Measurements from ENCODE around the gene CD81. TPM values are rescaled to one million over a fixed set of nuclear protein-coding genes. Genes with fewer than 3 reads are reported as not detected.

CD81 gene
- total RNA-seq, 2 experiments from 2014 or later = 190 to 198 TPM

DNA sequence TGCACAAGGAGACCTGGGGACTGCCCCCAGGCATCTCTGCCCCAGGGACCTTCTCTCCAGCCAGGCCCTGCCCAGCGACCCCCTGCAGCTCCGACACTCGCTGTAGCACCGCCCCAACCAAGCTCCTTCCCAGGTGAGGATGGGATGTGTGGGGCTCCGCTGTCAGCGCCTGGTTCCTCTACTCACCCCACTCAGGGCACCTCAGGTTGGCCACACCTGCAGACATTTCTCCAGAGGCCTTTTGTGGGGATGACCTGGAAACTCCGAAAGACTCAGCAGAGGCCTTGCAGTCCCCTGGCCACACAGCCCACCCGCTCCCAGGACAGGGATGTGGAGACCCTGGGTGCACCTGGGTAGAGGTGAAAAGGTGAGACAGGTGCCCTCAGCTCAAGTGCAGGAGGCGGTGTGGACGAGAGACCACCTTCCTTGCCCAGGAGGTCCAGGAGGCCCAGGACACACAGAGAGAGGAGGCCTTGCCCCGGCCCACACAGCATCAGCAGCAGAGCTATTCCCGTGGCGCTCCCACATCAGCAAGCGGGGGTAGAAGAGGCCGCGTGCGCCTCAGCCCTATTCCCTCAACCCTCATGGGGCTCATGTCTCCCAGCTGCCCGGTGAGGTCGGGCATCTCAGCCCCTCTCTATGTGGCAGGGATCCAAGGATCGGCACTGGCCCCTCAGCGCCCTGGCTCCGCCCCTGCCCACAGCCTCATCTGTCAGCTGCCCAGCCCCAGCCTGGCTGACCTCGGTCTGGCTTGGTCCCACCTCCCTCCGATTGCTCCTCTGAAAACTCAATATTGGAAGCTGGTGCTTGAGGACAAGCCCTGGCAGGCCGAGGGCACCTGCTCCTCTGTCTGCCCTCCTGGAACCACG lies 46.3 kb downstream of the CD81 start:
- CTCF ChIA-PET = interaction anchor here (4.3 to 10.1 kb wide), 3 partner anchors 110 to 229 kb away, joined by 33 to 170 read pairs (median 127); partner anchors contain the start of genes C11orf21 and TSPAN32
- POLR2A ChIA-PET = no interaction called here

DNA sequence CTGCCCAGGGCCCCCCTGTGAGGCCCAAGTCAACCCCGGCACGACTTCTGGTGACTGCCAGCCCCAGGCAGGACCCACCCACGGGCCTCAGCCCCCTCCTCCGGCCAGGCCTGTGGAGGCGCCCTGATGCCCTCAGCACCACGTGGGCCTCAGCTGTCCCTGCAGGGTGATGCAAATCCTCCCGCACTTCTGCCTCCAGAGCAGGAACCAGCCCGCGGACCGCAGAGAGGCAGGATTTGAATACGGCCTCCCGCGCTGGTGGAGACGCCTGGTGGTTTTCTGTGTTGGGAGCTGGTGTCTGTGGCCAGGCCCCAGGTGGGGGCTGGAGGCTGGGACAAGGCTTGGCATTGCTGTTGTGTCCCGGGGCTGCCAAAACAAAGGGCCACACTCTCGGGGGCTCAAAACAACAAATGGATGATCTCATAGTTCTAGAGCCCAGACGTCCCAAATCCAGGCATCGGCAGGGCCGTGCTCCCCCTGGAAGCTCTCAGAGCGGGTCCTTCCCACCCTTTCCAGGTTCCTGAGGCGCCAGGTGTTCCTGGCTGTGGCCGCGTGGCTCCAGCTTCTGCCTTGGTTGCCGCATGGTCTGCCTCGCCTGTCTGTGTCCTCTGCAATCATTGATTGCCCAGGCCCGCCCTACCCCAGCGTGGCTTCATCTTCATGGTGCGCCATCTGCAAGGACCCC lies 47.8 kb downstream of the CD81 start:
- CTCF ChIA-PET = interaction anchor here (0.9 to 10.1 kb wide), 4 partner anchors 24 to 125 kb away, joined by 3 to 127 read pairs (median 4); no protein-coding TSS in a partner anchor
- POLR2A ChIA-PET = no interaction called here

DNA sequence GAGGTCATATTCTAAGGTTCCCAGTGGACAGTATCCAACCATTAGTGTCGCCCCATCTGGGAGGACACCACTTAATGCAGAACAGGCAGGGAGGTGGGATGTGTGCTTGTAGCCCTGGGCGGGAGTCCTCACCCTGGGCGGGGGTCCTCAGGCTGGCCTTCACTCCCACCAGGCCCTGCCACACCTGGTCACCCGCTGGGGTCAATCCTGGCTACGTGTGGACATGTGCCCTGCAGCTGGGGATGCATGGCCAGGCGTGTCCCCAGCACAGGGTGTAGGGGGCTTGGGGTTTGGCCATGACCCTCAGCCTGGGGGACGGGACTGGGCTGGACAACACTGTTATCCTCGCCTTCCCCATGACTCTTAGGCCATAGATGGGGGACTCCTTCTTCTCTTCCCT lies 48.4 kb downstream of the CD81 start:
- CTCF ChIA-PET = interaction anchor here (1.2 to 10.1 kb wide), 4 partner anchors 24 to 466 kb away, joined by 3 to 127 read pairs (median 3); no protein-coding TSS in a partner anchor
- POLR2A ChIA-PET = no interaction called here

DNA sequence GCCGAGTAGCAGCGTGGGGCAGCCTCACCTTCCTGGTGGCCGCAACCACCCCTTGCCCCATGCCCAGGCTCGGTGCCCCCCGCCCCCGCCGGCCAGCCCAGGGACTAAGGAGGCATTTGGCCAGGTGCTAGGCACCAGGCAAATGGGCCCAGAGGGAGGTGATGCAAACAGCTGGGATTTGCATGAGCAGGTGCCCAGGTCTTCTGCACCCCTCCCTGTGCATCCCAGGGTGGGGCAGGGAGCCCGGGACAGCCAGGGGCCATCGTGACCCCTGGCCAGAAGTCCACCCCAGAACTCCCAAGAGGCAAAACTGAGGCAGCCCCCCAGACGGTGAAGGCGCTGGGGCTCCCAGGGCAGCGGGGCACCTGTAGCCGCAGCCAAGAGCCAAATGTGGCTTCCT lies 49.1 kb downstream of the CD81 start:
- ChIA-PET CTCF (interaction anchor here (1.2 to 10.1 kb wide), 5 partner anchors 25 to 466 kb away, joined by 3 to 127 read pairs (median 3); no protein-coding TSS in a partner anchor), POLR2A (no interaction called here)

DNA sequence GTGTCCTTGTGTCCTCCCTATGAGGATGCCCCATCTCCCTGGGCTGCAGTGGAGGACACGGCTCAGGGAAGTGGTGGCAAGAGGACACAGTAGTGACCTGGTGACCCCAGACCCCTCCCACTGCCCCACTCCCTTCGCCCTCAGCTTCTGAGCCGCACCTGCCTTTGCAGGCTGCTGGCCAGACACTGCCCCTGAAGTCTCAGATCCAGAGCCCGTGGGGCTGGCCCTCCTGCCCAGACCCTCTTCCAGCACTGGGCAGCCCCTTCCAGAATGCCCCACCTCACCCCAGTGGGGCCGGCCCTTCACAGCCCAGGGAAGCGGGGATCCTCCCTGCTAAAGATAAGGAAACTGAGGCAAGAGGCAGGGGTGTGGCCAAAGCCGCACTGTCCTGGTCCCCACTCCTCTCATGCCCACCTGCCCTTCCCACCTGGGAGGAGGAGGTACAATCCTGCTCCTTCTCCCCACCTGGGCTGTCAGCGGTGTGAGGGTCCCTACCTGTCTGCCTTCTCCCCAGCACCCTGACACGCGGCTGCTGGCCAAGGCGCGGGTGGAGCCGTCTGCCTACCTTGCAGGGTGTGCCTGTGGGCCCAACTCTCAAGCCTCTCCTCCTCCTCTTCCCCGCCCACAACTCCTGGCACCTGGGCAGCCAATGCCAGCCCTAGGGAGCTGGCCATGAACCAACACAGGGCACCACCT lies 49.9 kb downstream of the CD81 start:
- POLR2A ChIA-PET = no interaction called here
- CTCF ChIA-PET = interaction anchor here (0.7 to 10.1 kb wide), 7 partner anchors 78 to 465 kb away, joined by 3 to 127 read pairs (median 3); no protein-coding TSS in a partner anchor

GRCh38 chr11:2427721-2428321 lies 50.7 kb downstream of the CD81 start:
- CTCF ChIA-PET = interaction anchor here (0.6 to 10.1 kb wide), 7 partner anchors 32 to 464 kb away, joined by 3 to 127 read pairs (median 3); no protein-coding TSS in a partner anchor
- POLR2A ChIA-PET = no interaction called here

DNA sequence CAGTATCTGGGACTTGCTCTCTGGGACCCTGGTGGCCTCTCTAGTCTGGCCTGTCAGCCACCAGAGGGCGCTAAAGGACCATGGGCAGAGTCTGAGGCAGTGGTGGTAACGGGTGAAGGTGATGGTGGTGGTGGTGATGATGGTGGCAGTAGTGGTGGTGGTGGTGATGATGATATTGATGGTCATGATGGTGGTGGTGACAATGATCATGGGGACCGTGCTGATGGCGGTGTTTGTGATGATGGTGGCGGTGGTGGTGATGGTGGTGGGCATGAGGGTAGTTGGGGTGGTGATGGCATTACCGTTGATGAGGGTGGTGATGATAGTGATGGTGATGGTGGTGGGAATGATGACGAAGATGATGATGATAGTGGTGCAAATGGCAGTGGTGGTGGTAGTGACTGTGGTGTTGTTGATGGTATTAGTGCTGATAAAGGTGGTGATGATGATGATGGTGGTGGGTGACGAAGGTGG lies 51.2 kb downstream of the CD81 start:
- ChIA-PET POLR2A (no interaction called here), CTCF (interaction anchor here (1.2 to 10.1 kb wide), 2 partner anchors 105 to 124 kb away, joined by 3 to 127 read pairs; no protein-coding TSS in a partner anchor)

DNA sequence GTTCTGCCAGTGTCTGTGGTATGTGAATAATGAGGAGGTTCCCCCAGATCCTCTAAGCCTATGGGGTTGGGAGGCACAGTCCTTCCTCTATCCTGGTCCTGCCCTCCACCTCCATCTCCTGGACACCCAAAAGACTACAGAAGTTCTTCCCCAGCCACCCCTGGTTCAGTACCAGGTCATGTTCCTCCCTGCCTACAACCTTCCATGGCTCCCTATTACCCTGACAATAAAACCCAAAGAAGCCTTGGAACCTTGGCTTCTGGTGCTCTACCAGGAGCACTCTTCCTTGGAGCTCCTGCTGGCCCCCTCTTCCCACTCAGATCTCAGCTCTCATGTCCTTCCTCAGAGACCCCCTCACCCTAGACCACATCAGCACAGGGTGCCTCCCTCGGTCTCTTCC lies 54.3 kb downstream of the CD81 start:
- ChIA-PET POLR2A (no interaction called here), CTCF (interaction anchor here (1.3 to 1.7 kb wide), 2 partner anchors 11 to 101 kb away, joined by 4 to 6 read pairs; no protein-coding TSS in a partner anchor)

GRCh38 chr11:2432171-2432621 lies 55.1 kb downstream of the CD81 start:
- CTCF ChIA-PET = interaction anchor here (1.3 to 1.7 kb wide), 2 partner anchors 11 to 100 kb away, joined by 4 to 6 read pairs; no protein-coding TSS in a partner anchor
- POLR2A ChIA-PET = interaction anchor here (0.5 kb wide), 1 partner anchor 469 kb away, joined by 3 read pairs; no protein-coding TSS in a partner anchor

DNA sequence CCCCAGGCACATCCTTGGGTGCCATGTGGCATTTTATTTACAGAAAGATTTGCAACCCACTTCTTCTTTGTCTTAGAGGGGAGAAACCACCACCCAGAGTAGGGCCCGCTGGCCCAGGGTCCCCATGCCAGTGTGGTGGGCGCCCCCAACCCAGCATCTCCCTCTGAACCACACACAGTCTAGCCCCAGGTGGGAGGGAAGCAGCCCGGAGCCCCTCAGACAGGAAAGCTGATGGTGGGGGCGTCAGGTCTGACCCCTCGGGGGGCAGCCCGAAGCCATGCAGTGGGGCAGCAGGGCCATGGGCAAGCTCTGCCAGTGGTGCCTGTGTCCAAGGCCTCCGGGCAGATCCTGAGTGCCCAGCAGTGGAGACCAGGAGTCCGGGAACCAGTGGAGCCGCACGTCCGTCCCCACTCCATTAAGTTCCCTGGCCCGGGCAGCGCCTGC lies 55.5 kb downstream of the CD81 start:
- CTCF ChIA-PET = interaction anchor here (1.2 to 1.7 kb wide), 3 partner anchors 12 to 100 kb away, joined by 3 to 6 read pairs (median 4); no protein-coding TSS in a partner anchor
- POLR2A ChIA-PET = interaction anchor here (0.5 kb wide), 1 partner anchor 469 kb away, joined by 3 read pairs; no protein-coding TSS in a partner anchor

- POLR2A ChIA-PET = no interaction called here
- CTCF ChIA-PET = interaction anchor here (1.2 to 1.7 kb wide), 2 partner anchors 97 to 99 kb away, joined by 3 to 6 read pairs; no protein-coding TSS in a partner anchor
Observed at GRCh38 chr11:2433106-2433925, 56.2 kb downstream of the CD81 start.

DNA sequence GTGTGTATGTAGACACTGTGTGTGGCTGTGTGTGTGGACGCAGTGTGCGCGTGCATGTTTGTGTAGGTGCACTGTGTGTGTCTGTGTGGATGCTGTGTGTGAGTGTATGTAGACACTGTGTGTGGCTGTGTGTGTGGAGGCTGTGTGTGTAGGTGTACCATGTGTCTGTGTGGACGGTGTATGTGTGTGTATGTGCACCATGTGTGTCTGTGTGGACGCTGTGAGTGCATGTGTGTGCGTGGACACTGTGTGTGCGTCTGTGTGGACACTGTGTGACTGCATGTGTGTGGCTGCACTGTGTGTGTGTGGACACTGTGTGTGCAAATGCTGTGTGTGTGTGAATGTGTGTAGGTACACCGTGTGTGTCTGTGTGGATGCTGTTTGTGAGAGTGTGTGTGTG lies 56.9 kb downstream of the CD81 start:
- ChIA-PET CTCF (no interaction called here), POLR2A (no interaction called here)

DNA sequence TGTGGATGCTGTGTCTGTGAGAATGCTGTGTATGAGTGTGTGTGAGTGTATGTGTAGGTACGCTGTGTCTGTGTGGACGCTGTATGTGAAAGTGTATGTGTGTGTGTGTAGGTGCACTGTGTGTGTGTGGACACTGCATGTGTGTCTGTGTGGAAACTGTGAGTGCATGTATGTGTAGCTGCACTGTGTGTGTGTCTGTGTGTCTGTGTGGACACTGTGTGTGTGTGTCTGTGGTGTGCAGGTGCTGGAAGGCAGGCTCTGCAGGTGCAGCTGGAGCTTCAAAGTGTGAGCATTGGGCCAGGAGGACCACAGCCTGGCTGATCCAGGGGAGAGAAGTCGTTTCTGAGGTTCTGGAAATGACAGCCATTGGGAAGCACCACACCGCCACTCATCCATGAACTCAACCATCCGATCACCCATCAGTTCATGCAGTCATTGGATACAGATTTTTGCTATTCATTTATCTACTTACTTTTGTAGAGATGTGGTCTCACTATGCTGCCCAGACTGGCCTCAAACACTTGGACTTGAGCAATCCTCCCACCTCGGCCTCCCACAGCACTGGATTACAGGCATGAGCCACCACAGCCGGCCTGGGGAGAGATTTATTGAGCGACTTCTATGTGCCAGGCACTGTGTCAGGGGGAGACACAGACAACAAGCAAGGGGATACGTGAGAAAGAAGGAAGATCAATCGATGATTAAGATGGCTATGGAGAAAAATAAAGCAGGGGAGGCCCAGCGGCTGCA lies 57.6 kb downstream of the CD81 start:
- POLR2A ChIA-PET = no interaction called here
- CTCF ChIA-PET = no interaction called here

- ChIA-PET CTCF (no interaction called here), POLR2A (no interaction called here)
Observed at GRCh38 chr11:2435288-2436012, 58.3 kb downstream of the CD81 start.

DNA sequence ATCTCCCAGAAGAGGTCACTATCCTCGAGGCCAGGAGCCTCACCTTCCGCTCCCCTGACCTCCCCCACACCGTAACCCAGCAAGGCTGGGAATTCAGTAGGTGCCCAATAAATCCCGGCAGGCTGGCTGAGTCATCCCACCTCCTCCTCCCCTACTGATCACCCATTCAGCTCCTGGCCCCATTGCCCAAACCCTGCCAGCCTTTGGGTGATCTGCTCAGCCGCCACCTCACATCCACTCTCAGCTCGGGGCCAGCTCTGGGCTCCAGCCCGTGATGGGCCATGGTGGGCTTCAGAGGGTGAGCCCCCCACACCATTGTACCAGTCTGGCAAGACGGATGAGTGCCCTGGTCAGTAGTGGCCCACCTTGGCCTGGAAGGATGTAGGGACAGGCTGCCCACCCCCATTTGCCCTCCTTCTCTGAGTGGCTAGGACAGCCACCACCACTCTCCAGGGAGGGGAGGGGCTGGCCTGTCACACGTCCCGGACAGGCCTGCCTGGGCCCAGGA lies 59.0 kb downstream of the CD81 start:
- CTCF ChIA-PET = interaction anchor here (0.8 to 0.9 kb wide), 2 partner anchors 15 to 17 kb away, joined by 3 to 5 read pairs; no protein-coding TSS in a partner anchor

DNA sequence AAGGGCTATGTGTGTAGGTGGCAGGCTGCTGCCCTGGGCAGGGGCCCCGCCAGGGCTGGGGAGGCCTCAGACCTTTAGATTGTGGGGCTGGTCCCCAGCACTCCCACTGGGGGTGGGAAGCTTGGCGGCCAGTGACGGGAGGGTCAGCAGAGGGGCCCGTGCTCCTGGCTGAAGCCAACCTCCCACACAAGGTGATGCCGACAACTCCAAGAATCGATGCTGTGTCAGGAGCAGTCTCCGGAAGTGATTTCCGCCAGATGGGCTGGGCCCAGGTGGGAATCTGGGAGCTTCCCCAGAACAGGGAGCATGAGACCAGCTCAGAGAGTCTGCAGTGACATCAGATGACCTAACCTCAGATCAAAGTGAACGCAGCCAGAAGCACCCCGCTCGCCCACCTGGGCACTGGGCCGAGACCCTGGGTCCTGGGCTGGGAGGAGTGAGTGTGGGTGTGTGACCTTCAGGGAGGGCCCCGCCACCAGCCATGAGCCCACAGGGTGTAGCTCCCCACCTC lies 59.5 kb downstream of the CD81 start:
- POLR2A ChIA-PET = no interaction called here
- CTCF ChIA-PET = interaction anchor here (0.8 to 0.9 kb wide), 2 partner anchors 15 to 17 kb away, joined by 3 to 5 read pairs; no protein-coding TSS in a partner anchor

More for the DNA sequence above, 59.0 kb downstream of the CD81 start:
- POLR2A ChIA-PET = no interaction called here
